NCI-H2029 (cell line): Measurements from ENCODE around the gene CD160.
"Not testable (repeated sequence)": the region's sequence is repeated elsewhere in the genome, so short reads cannot be mapped to it uniquely, and the experiment has no call there.

ENCODE experiments used
- DNase-seq: peaks from one replicate; lab custom pipeline; 2025; lab: John Stamatoyannopoulos, UW

CD160 gene

DNA sequence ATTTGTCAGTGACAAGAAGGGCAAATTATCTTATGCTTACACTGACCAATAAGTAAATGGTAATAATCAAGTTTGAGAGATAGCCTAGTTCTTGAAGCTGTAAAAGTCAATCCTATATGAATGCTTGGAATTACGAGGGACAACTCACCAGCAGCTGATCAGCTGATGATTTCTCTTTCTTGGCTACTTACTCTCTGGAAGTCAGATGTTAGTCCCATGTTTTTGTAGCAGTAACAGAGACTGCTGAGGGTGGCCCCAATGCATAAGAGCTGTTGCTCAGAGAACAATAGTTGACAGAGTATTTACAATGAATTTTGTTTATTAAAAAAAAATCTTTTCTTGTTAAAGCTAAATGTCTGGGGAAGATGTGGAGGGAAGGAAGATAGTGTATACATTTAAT lies 39.3 kb downstream of the CD160 start:
- DNase-seq = no peak

DNA sequence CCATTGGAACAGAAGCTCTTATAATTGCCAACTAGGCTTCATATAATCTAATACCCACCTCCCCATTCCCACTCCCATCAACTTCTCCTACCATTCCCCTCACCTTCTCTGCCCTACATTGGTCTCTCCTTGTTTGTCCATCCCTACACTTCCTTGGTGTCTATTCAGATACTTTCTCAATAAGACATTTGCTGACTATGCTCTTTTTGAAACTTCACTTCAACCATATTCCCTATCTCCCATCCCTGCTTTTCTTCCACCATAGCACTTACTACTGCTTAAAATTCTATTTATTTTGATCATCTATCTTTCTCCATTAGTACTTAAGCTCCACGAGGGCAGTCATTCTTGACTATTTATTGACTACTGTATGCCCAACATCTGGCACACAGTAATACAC lies 40.4 kb downstream of the CD160 start:
- no peak for DNase-seq

DNA sequence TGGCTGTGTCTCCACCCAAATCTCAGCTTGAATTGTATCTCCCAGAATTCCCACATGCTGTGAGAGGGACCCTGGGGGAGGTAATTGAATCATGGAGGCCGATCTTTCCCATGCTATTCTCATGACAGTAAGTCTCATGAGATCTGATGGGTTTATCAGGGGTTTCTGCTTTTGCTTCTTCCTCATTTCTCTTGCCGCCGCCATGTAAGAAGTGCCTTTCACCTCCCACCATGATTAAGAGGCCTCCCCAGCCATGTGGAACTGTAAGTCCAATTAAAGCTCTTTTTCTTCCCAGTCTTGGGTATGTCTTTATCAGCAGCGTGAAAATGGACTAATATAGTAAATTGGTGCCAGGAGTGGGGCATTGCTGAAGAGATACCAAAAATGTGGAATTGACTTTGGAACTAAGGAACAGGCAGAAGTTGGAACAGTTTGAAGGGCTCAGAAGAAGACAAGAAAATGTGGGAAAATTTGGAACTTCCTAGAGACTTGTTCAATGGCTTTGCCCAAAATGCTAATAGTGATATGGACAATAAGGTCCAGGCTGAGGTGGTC lies 41.2 kb downstream of the CD160 start:
- DNase-seq = not testable (repeated sequence)

DNA sequence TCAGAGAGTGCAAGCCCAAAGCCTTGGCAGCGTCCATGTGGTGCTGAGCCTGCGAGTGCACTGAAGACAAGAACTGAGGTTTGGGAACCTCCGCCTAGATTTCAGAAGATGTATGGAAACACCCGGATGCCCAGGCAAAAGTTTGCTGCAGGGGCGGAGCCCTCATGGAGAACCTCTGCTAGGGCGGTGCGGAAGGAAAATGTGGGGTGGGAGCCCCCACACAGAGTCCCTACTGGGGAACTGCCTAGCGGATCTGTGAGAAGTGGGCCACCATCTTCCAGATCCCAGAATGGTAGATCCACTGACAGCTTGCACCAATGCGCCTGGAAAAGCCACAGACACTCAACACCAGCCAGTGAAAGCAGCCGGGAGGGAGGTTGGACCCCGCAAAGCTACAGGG lies 42.2 kb downstream of the CD160 start:
- not testable (repeated sequence) for DNase-seq

DNA sequence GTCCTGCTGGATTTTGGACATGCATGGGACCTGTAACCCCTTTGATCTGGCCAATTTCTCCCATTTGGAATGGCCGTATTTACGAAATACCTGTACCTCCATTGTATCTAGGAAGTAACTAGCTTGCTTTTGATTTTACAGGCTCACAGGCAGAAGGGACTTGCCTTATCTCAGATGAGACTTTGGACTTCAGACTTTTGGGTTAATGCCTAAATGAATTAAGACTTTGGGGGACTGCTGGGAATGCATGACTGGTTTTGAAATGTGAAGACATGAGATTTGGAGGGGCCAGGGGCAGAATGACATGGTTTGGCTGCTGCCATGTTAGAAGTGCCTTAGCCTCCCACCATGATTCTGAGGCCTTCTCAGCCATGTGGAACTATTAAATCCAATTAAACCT lies 42.7 kb downstream of the CD160 start:
- DNase-seq = not testable (repeated sequence)

DNA sequence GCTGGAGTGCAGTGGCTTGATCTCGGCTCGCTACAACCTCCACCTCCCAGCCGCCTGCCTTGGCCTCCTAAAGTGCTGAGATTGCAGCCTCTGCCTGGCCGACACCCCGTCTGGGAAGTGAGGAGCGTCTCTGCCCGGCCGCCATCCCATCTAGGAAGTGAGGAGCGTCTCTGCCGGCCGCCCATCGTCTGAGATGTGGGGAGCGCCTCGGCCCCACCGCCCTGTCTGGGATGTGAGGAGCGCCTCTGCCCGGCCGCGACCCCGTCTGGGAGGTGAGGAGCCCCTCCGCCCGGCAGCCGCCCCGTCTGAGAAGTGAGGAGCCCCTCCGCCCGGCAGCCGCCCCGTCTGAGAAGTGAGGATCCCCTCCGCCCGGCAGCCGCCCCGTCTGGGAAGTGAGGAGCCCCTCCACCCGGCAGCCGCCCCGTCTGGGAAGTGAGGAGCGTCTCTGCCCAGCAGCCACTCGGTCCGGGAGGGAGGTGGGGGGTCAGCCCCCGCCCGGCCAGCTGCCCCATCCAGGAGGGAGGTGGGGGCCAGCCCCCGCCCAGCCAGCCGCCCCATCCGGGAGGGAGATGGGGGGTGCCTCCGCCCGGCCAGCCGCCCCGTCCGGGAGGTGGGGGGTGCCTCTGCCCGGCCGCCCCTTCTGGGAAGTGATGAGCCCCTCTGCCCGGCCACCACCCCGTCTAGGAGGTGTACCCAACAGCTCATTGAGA lies 45.1 kb downstream of the CD160 start:
- not testable (repeated sequence) for DNase-seq

DNA sequence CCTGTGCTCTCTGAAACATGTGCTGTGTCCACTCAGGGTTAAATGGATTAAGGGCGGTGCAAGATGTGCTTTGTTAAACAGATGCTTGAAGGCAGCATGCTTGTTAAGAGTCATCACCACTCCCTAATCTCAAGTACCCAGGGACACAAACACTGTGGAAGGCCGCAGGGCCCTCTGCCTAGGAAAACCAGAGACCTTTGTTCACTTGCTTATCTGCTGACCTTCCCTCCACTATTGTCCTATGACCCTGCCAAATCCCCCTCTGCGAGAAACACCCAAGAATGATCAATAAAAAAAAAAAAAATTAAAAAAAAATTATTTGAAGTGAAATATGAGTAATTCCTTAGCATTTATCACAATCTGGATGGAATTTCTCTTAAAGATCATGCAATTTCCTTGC lies 45.8 kb downstream of the CD160 start:
- DNase-seq = not testable (repeated sequence)

DNA sequence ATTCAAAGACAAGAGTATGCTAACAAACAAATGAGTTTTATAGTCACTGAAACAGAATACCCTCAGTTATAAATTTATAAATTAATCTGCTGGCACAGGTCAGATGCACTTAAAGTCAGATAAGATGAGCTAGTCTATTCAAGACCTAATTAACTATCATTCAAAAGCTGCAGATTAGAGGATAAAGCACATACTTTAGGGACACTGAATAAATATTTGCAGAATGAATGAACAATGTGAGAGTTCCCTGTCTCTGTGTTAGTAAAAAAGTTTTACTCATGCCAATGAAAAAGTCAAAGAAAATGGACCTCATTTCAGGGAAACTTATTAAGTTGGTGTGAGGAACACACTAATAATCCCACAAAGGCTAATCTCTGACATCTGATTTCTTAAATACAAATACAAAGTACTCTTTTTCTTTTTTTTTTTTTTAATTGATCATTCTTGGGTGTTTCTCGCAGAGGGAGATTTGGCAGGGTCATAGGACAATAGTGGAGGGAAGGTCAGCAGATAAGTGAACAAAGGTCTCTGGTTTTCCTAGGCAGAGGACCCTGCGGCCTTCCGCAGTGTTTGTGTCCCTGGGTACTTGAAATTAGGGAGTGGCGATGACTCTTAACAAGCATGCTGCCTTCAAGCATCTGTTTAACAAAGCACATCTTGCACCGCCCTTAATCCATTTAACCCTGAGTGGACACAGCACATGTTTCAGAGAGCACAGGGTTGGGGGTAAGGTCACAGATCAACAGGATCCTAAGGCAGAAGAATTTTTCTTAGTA lies 46.5 kb downstream of the CD160 start:
- not testable (repeated sequence) for DNase-seq

DNA sequence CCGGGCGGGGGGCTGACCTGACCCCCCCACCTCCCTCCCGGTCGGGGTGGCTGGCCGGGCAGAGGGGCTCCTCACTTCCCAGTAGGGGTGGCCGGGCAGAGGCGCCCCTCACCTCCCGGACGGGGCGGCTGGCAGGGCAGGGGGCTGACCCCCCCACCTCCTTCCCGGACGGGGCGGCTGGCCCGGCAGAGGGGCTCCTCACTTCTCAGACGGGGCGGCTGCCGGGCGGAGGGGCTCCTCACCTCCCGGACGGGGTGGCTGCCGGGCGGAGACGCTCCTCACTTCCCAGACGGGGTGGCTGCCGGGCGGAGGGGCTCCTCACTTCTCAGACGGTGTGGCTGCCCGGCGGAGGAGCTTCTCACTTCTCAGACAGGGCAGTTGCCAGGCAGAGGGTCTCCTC lies 47.6 kb downstream of the CD160 start:
- not testable (repeated sequence) for DNase-seq

DNA sequence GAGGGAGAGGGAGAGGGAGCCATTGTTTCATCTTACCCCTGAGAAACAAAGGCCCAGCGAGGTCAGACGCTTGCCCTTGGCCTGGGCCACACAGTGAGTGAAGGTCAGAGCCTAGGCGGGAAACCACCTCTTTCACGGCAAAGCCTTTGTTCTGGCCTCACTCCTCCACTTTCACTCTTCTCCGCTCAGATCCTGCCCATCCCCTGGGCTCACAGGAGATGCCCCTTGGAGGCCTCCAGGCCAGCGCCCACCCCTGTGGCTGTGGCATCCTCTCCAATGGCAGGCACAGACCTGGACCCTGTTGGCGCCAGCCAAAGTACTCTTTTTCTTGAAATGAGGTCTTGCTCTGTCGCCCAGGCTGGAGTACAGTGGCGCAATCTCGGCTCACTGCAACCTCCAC lies 48.7 kb downstream of the CD160 start:
- DNase-seq = not testable (repeated sequence)

DNA sequence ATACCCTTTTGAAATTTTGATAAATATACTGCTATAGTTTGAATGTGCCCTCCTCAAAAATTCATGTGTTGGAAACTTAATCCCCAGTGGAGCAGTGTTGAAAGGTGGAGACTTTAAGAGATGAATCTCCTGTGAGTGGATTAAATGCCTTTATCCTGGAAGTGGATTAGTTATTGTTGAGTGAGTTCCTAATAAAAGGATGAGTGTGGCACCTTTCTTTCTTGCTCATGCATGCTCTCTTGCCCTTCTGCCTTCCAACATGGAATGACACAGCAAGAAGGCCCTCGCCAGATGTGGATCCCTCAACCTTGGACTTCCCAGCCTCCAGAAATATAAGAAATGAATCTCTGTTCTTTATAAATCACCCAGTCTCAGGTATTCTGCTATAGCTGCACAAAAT lies 51.8 kb downstream of the CD160 start:
- DNase-seq = no peak

DNA sequence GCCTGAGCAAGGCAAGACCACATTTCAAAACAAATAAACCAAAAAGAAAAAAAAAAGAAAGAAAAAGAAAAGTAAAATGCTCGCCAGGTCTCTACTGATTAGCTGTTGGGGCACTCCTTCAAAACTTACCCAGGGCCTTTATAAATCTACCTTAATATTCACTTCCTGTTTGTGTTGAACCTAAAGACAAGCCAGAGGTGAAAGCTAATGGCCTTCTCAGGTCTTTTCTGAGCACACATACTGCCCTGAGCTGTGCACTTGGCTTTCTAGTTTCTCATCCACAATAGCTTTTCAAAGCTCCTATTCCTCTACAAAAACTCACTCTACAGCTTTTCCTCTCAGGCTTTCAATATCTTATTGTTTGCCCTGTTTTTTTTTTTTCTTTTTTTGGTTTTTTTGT lies 54.1 kb downstream of the CD160 start:
- no peak for DNase-seq

DNA sequence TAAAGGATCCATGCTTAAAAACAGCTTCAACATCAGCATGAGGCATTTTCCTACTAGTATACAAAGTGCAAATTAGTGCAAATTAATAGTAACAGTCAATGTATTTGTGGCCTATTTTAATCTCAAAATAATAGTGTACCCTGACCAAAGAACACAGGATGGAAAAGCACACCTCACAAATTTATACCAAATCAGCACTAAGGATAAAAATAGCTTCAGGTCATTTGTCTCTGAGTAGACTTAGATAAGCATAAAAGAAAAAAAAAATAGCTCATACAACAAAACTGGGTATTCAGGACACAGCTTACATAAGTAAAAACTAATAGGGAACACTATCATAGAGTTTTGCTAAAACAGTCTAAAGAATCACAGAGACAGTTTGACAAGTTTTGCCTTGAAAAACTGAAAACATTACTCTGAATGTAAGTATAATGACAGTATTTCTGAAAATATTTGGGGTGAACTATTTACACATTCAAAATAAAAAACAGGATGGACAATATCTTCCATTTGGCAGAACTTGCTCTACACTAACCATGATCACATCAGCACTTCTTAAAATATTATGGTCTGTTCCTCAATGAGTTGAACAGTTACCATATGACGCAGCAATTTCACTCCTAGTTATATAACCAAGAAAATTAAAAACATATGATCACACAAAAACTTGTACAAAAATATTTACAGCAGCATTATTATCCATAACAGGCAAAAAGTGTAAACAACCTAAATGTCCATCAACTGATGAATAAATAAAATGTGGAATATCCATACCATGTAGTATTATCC lies 58.3 kb downstream of the CD160 start:
- DNase-seq = no peak

DNA sequence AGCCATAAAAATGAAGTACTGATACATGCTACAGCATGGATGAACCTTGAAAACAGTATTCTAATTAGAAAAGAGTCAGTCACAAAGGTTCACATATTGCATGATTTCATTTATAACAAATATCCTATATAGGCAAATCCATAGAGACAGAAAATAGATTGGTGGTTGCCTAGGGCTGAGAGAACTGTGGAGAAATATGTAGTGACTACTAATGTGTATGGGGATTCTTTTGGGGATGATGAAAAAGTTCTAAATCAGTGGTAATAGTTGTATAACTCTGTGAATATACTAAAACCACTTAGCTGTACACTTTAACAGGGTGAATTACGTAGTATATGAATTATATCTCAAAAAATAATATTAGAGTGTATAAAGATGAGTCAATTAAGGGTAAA lies 58.8 kb downstream of the CD160 start:
- no peak for DNase-seq

DNA sequence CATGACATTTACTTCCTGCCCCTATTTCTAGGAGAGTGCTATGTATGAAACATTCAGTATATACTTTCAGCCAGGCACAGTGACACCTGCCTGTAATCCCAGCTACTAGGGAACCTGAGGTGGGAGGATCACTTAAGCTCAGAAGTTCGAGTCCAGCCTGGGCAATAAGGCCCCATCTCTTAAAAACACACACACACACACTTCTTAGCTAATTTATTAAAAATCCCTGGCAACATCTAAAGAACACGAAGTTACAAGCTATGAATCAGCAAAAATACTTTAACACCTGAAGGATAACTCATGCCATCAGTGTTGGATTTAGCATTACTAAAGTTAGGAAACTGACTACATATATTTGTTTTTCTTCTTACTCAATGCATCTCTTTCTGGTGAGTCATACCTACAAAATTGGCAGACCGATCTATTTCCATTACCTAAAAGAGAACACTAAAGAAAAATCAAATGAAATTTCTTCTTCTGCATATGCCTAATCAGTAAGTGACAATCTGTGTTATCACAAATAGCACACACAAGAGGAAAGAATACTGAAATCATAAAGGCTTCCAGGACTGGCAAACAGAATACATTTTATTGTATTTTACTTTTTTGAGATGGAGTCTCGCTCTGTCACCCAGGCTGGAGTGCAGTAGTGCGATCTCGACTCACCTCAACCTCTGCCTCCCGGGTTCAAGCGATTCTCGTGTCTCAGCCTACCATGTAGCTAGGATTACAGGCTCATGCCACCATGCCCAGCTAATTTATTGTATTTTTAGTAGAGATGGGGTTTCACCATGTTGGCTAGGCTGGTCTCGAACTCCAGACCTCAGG lies 63.2 kb downstream of the CD160 start:
- DNase-seq = no peak

DNA sequence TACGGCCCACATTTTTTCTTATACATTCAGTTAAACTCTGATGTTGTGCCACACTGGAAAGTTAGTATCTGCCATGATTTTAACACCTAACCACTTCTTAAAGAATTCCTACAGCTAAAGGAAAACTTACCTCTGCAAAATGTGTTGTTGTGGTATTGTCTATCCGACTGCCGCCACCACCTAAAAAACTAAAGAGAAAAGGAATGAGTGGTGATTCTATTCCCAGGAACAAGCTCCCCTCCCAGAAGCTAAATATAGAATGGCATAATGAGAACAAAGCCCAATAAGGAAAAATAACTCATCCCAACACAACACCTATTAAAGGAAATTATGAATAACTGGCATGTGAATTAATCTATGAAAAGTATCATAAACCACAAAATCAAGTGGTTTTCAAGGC lies 65.1 kb downstream of the CD160 start:
- no peak for DNase-seq

DNA sequence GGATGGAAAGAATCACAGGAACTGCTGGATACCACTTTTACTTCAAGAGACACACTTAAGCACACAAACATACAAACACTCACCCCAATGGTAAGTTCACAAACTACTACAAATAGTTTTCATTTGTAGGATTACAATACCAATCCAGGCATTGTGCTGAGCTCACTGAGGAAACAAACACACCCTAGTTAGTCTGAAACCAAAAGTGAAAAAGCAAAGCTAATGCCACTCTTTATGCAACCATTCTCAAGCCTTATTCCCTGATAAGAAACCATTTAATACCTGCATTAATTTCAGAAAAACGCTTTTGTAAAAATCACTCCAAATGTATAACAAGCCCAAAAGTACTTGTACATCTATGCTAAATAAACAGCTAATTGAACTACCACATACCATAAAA lies 66.2 kb downstream of the CD160 start:
- no peak for DNase-seq

DNA sequence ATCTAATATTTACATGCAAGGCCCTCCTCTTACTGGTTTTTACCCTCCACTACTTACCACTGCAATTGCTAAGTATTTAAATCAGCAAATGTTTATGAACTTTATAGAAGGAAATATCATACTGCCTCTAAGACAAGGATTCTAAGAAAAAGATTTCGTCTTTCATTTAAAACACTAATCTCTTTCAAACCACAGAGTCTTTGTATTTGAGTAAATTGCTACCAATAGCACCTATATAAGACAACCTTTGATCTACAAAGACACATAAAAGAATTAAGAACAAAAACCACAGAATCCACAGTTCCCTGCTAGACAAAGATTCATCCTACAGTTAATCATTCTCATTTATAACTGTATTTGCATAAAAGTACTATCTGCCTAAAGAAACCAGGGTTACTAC lies 67.0 kb downstream of the CD160 start:
- DNase-seq = no peak

DNA sequence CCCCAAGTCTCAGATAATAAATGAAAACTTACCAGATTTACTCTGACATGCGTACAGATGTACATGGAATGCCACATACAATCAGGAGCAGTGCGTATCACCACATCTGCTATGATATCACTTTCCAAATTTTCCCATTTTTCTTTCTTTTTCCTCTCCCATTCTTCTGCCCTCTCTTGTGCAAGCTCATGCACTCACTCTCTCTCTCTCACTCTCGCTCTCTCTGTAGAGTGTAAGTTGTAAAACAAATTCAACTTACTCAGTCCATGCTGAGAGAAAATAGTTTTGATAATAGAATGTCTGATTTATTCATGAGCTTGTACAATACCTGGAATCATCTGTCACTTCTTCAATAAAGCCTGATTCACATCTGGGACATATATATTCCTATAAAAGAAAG lies 69.3 kb downstream of the CD160 start:
- no peak for DNase-seq
